Adrenal gland (tissue), 12 donors: ENCODE measurements around the gene LEMD1. TPM values are rescaled to one million over a fixed set of nuclear protein-coding genes. Genes with fewer than 3 reads are reported as not detected.

Experiments used
- DNase-seq, 7 donors: peaks; one replicate each; pipeline ENCODE4 v3.0.0-alpha.2; 2019 to 2020
- H3K27ac ChIP-seq, 5 donors: fragments of 200-600 bp; sonication (generic) in 4 of 5; 1 replicate in 3 of 5; 2 replicates in 2 of 5; pipeline versions ENCODE4 v1.5.1 to v1.8.0; 2016 to 2020; ENCODE audit warnings: mild to moderate bottlenecking in 1 of 5
- H3K27me3 ChIP-seq: fragments of 200-600 bp; 2 replicates; pipeline ENCODE4 v1.8.0; 2021
- H3K36me3 ChIP-seq, 2 donors: fragments of 200-600 bp; replicated peaks in 1 of 2; 1 replicate in 1 of 2; 2 replicates in 1 of 2; pipeline versions ENCODE4 v1.5.1 to v1.8.0; 2018 to 2022
- H3K4me1 ChIP-seq, 2 donors: fragments of 200-600 bp; replicated peaks in 1 of 2; 1 replicate in 1 of 2; 2 replicates in 1 of 2; pipeline versions ENCODE4 v1.5.1 to v1.8.0; 2018 to 2021
- H3K4me3 ChIP-seq, 4 donors: fragments of 200-600 bp; sonication (generic) in 3 of 4; one replicate each; pipeline ENCODE4 v1.5.1; 2016 to 2018
- H3K9me3 ChIP-seq, 3 donors: fragments of 200-600 bp; sonication (generic) in 1 of 3; replicated peaks in 1 of 3; 1 replicate in 2 of 3; 2 replicates in 1 of 3; pipeline versions ENCODE4 v1.5.1 to v1.8.0; 2016 to 2021
- POLR2A ChIP-seq, 2 donors: fragments of 450-650 bp; IDR thresholded peaks; one replicate each; pipeline ENCODE4 v1.6.1; 2017; ENCODE audit warnings: antibody characterized with exemption in 2 of 2, mild to moderate bottlenecking in 2 of 2, moderate library complexity in 1 of 2
- WGBS, 4 donors: extraction: QIAGEN DNeasy Blood & Tissue Kit in 2 of 4; methylation state at CpG; one replicate each; pipeline versions ENCODE4 v1.1.5 to v1.1.7; 2013 to 2017; 5-methylcytosine and 5-hydroxymethylcytosine counted together
- intact Hi-C, 2 donors: fragments of 100-400 bp; cut with DNase I; formaldehyde crosslinking; loops; one replicate each; pipeline versions ENCODE4 v1.14.1 to v1.15.0; 2022 to 2023
- polyA plus RNA-seq, 3 donors: library from polyadenylated mRNA; stranded (reverse); fragments of 200-250 nt in 2 of 3; fragments of 350-450 nt in 1 of 3; fragmentation: Illumina TruSeq in 1 of 3; extraction: RNeasy Lipid Tissue Mini Kit (QIAGEN cat#74804) in 1 of 3; gene quantifications; one replicate each; pipeline ENCODE4 v1.2.3, GENCODE V29; 2013 to 2014
- total RNA-seq, 9 donors: library from RNA; depleted of rRNA in 4 of 9; stranded (reverse); fragments of >200 nt in 4 of 9; fragments of 120-200 nt in 1 of 9; fragmentation: NEBNext Ultra II Directional in 1 of 9; extraction: Animal tissue kit (Norgen Biotek cat#: 25700) in 1 of 9; gene quantifications; one replicate each; pipeline versions ENCODE4 v1.1.0 to v1.2.4, GENCODE V29; 2013 to 2023
- TF ChIP-seq, protein P1 (sequence below), 6 experiments: fragments of 450-650 bp in 4 of 6; fragments of 200-600 bp in 2 of 6; sonication (generic) in 1 of 6; IDR thresholded peaks; 1 replicate in 5 of 6; 2 replicates in 1 of 6; pipeline versions ENCODE4 v1.5.1 to v1.8.0; 2016 to 2021; ENCODE audit warnings: antibody characterized with exemption in 6 of 6, mild to moderate bottlenecking in 2 of 6, moderate library complexity in 1 of 6
- donor health status: healthy with polysubstance abuse.
- donor health status: Bipolar disorder and iron deficiency.
- donor health status: DM: yes; HTN: yes; CAD: no.
- donor health status: DM: no; HTN: no; CAD: no.
- donor health status: DM: no; HTN: no; CAD: no.
- donor health status: DM: yes; HTN: yes; CAD: no.

The LEMD1 gene
- total and polyA plus RNA-seq, 12 donors = 0.64 TPM; not detected in 11

DNA sequence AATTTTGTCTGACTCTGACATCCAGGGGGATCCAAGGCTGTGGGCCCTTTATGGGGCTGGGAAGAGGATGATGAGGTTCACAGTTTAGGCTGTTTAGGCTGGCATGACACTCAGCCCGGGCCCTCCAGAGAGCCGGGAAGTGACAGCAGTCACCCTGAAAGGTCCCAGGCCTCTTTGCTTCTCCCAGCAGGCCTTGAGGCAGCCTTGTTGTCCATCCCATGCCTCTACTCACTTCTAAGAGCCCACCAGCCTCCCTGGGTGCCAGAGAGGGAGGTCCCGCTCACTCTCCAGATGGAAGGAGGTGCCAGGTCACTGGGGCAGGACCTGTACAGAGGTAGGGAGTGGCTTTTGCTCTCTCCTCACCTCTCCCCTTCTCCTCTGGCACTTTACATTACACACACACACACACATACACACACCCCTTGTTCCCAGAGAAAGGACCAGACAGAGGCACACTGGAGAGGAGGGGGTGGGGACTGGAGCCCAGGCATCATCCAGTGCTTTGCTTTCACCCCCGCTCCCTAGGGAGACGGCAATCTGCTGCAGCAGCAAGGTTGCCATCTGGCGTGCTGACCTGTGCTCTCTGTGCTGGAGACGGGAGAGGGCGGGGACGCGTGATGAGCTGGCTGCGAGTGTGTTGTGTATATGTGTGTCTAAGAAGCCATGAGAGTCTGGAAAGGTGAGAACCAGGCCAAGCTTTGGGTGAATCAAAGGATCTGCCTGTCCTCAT is 69.7 kb downstream of the LEMD1 start:
- intact Hi-C loops = loop anchor here in 1 of 2 donors (5.0 kb wide), 1 partner anchor 80 kb away; no protein-coding TSS in a partner anchor
- 41 to 71% (median 66%) methylated on average over 10 to 11 of the region's 11 CpGs for WGBS, 4 donors
- Histone ChIP-seq H3K36me3 (no peaks in the 10 kb centered on the region), H3K27me3 (no peaks in the 10 kb centered on the region), H3K27ac (peak overlapping the region in 1 of 5 donors; percentile 14), H3K4me3 (no peak overlapping the region), H3K4me1 (peaks cover 23% of the 10 kb centered on the region in 2 donors), H3K9me3 (no peaks in the 10 kb centered on the region)
- TF ChIP-seq, protein P1, sequence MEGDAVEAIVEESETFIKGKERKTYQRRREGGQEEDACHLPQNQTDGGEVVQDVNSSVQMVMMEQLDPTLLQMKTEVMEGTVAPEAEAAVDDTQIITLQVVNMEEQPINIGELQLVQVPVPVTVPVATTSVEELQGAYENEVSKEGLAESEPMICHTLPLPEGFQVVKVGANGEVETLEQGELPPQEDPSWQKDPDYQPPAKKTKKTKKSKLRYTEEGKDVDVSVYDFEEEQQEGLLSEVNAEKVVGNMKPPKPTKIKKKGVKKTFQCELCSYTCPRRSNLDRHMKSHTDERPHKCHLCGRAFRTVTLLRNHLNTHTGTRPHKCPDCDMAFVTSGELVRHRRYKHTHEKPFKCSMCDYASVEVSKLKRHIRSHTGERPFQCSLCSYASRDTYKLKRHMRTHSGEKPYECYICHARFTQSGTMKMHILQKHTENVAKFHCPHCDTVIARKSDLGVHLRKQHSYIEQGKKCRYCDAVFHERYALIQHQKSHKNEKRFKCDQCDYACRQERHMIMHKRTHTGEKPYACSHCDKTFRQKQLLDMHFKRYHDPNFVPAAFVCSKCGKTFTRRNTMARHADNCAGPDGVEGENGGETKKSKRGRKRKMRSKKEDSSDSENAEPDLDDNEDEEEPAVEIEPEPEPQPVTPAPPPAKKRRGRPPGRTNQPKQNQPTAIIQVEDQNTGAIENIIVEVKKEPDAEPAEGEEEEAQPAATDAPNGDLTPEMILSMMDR (IDR thresholded peaks at IDR 0.05) = peak in 1 of 6 experiments; percentile 22
- TF ChIP-seq POLR2A (IDR thresholded peaks at IDR 0.05) = no peak
- DNase-seq = peak in 6 of 7 donors; percentile 42 to 80 (median 58)

DNA sequence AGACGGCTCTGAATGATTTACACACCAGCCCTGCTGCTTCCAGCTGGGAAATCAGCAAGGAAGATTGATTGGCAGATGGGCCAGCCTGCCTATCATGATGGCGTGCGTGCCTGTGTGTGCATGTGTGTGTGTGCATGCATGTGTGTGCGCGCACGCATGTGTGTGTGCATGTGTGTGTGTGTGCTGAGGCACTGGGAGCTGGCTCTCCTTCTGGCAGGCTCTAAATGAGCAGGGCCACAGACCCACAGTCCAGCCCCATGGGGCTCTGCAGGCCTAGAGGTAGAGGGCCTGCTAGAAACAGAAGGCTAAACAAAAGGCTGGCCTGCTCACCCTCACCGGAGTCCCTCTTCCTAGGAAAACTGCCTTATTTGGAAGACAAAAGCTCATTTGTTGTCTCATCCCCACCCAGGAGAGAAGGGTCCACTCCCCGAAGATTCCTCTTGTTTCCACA is 71.1 kb downstream of the LEMD1 start:
- no peak overlapping the region for H3K4me3 ChIP-seq
- DNase-seq = no peak
- H3K4me1 ChIP-seq = peaks cover 12 to 15% of the 10 kb centered on the region in 2 donors
- H3K27ac ChIP-seq = no peak overlapping the region
- intact Hi-C loops = loop anchor here in 1 of 2 donors (5.0 kb wide), 1 partner anchor 82 kb away; no protein-coding TSS in a partner anchor
- 68 to 86% (median 82%) methylated on average over 4 to 8 of the region's 8 CpGs for WGBS, 4 donors
- TF ChIP-seq, protein P1 (IDR thresholded peaks at IDR 0.05) = no peak
- TF ChIP-seq POLR2A (IDR thresholded peaks at IDR 0.05) = no peak
- H3K27me3 ChIP-seq = no peaks in the 10 kb centered on the region
- H3K36me3 ChIP-seq = no peaks in the 10 kb centered on the region
- H3K9me3 ChIP-seq = no peaks in the 10 kb centered on the region

DNA sequence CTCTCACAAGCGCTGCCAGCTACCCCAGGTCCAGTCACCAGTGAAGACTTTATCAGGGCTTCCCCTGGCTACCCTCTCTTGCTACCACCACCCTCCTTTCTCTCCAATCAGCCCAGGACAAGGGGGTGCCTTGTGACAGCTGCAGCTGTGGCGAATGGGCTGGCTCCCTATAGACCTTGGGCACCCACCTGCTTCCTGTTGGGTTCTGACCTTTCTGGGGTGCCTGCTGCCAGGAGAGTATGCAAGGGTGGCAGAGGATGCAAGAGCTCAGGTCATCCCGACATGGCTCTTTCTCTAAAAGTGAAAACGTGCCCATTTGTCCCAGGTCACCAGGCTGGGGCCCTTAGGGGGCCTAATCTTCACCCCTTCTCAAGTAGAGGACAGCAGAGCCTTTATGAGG is 71.7 kb downstream of the LEMD1 start:
- no peaks in the 10 kb centered on the region for H3K36me3 ChIP-seq
- TF ChIP-seq, protein P1 (IDR thresholded peaks at IDR 0.05) = no peak
- no peak for TF ChIP-seq POLR2A (IDR thresholded peaks at IDR 0.05)
- no peak for DNase-seq
- WGBS, 4 donors = 78 to 88% (median 83%) methylated on average over 1 to 4 of the region's 4 CpGs
- no peaks in the 10 kb centered on the region for H3K9me3 ChIP-seq
- intact Hi-C loops = loop anchor here in 1 of 2 donors (5.0 kb wide), 1 partner anchor 82 kb away; no protein-coding TSS in a partner anchor
- H3K27ac ChIP-seq = no peak overlapping the region
- H3K4me1 ChIP-seq = peaks cover 6 to 11% of the 10 kb centered on the region in 2 donors
- H3K4me3 ChIP-seq = no peak overlapping the region
- no peaks in the 10 kb centered on the region for H3K27me3 ChIP-seq

- H3K27me3 ChIP-seq = peaks cover 3% of the 10 kb centered on the region
- DNase-seq = no peak
- no peak for TF ChIP-seq POLR2A (IDR thresholded peaks at IDR 0.05)
- TF ChIP-seq, protein P1 (IDR thresholded peaks at IDR 0.05) = no peak
- intact Hi-C loops = no loop called here
- peaks cover 5 to 8% of the 10 kb centered on the region in 2 donors for H3K4me1 ChIP-seq
- H3K4me3 ChIP-seq = no peak overlapping the region
- no peak overlapping the region for H3K27ac ChIP-seq
- H3K9me3 ChIP-seq = no peaks in the 10 kb centered on the region
- no peaks in the 10 kb centered on the region for H3K36me3 ChIP-seq
- WGBS, 4 donors = 54 to 72% (median 63%) methylated on average over 4 to 5 of the region's 5 CpGs
These were observed 73.0 kb downstream of the LEMD1 start for GRCh38 chr1:205348554-205349487.
